H54 (cell line): Measurements from ENCODE around the gene USP12.

Experiments used
- DNase-seq: peaks from one replicate; pipeline ENCODE4 v3.0.0; 2011; ENCODE audit warnings: low spot score, mixed read lengths; ENCODE audit not compliant: insufficient read length
- FAIRE-seq: peaks from 3 replicates; lab custom pipeline; 2011; peaks lifted over from hg19 to GRCh38; lab: Jason Lieb, UNC
- POLR2A ChIP-seq: IDR thresholded peaks from 2 replicates; pipeline ENCODE4 v1.6.1; 2011; ENCODE audit warnings: low read depth, mild to moderate bottlenecking, low read length

The USP12 gene

DNA sequence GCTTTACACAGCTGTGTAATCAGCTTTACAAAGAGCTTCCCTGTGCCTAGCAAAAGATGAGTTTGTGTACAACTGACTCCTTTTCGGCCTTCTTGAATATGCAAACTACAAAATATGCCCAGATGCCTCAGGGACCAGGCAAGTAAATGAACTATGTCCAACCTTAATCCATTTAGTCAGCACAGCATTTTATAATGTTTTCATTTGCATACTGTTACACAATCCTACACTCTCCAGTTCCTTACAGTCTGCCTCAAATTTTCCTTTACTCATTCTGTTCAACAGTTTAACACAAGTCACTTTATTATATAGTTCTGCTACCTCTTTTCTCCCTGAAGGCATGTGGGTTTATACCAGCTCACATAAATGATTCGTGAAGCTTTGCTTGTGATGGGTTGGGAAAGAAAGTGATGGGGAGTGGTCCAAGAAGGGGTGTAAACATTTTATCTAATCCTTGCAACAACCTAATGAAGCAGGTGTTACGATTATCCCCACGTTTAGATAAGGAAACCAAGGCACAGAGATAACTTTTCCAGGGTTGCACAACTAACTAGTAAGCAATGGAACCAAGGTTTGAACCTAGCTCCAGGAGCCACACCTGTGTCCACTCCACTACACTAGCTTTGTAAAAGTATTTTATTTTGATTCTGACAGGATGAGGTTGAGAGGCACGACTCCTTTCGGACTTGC, 3.3 kb upstream of the USP12 start:
- TF ChIP-seq POLR2A: no peak
- DNase-seq (no peak), FAIRE-seq (no peak)

DNA sequence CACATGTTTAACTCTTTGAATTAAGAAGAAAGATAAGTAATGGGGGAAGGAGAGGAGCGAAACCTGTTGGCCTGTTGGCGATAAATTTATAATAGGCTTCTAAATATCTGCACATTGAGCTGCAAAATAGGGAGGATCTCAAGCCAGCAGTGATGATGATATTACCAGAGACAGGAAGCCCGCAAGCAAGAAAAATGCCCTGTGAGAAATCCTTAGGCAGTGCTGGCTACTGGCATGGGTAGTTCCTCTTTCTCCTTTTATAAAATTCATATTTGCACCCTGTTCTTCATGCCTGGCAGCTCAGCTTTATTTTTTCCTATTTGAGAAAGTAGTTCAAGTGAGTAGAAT, 858 bp upstream of the USP12 start:
- no peak for DNase-seq
- TF ChIP-seq POLR2A: no peak
- FAIRE-seq: no peak

DNA sequence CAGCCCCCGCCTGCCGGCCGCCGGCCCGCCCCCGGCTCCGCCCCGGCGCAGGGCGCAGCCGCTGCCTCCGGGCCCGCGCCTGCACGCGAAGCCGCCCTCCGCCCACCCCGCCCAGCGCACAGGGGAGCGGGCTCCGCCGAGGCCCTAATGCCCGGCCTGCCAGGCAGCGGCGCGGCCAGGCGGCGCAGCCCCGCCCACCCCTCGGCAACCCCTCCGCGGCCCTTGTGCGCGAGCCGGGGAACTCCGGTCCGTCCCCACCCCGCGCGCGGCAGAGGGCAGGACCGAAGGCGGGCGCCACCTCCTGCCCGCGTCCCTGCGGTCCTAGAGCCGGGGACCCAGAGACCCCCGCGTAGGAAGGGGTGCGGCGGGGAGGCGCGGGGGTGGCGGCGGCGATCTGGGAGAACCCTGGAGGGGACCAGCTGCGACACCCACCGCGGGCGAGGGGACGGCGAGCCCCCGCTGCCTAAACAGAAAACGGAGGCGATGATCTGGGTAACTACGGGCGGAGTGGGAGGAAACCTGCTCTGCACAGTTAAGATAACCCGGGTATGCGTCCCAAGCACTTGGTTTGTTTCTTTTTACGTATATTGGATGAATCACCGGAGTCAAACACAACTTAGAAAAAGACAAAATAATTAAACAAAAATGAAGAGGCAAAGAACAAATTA, 350 bp upstream of the USP12 start:
- TF ChIP-seq POLR2A: no peak
- FAIRE-seq: no peak
- DNase-seq: peak; percentile 74

DNA sequence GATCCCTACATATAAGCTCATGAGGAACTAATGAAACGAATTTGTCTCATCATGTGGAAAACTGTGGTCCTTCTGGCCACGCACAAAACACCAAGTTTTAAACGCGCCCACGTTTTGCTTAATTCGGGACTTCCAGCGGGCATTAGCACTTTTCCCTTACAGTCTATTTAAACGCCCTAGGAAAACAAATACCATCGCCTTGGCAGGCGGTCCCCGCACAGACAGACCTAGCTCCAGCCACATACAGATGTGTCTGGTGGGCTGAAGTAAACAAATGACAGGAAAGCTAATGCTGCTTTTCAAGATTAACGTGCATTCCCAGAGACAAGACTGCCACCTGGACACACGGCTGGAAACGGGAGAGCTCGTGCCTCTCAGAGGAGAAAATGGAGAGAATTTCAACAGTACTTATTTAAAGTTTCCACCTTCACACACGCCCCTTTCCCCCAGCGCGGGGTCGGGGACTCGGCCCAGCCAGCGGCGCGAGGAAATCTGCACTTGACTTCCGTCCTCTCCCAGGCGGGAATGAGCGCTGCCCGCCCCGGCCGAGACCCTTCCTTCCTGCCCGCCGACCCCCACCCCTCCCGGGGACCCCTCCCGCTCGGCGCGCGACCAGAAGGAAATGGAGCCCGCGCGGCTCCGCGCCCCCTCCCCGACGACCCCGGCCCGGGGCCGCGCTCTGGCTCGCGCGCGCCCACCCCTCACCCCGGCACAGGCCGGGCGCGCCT, 931 bp downstream of the USP12 start:
- FAIRE-seq (no peak), DNase-seq (no peak)
- TF ChIP-seq POLR2A: no peak

DNA sequence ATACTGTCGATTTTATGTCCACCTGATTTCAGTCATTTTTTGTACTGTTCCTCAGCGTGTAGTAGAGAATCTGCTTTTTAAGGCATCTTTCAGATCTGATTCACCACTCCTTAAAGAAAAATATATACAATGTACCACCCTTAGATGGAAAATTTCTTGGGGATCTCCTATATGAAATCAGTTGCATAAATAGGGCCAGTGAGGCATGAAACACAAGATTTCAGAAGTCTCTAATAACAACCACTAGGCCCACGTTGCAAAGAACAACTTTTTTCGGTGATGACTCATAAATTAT, 1.4 kb downstream of the USP12 start:
- DNase-seq: no peak
- TF ChIP-seq POLR2A: no peak
- FAIRE-seq: no peak

DNA sequence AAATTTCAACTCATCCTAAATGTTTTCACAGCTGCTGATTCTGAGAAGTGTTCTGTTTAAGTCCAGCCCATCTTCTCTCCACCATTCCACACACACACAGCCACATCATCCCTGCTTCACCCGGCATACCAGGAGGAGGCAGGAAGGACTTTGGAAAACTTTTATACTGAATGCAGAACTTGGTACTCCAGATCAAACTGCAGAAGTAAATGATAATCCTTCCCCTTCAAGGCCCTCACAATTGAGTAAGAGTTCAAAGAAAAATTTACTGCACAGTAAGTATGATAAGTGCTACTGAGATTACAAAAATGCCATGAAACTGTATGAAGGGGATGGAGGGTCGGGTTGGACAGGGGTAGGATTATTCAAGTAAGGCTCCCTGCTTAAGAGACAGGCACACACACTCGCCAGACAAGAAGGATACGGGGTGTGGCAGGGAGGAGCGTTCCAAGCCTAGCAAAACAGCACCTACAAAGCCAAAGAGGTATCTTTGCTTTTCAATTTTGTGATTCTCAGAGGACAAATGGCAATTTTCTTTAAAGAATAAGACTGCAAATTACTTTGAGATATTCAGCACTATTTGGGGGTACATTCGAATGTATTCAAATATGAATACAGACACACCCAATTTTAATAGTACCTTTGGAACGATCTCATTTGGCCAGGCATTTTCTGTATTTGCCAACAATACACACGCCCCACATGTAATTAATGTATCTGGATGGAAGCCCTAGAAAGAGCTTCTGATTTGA, 2.5 kb downstream of the USP12 start:
- TF ChIP-seq POLR2A: no peak
- no peak for DNase-seq
- no peak for FAIRE-seq

DNA sequence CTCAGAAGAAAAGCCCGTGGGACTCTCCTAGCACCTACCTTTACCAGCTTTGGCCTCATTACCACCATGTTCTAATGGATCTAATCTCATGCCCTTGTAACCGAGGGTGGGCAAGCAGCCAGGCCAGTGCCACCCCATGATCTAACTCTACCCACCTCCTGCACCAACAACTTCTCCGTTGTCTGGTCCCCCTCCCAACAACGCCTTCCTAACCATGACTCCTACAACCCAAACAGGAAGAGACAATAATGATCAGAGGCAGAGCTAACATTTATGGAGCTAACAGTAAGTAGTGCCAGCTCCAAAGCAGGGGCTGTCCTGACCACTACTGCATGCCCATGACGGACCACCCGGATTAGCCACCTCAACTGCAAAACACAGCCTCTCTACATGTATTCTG, 3.5 kb downstream of the USP12 start:
- no peak for FAIRE-seq
- no peak for TF ChIP-seq POLR2A
- no peak for DNase-seq

DNA sequence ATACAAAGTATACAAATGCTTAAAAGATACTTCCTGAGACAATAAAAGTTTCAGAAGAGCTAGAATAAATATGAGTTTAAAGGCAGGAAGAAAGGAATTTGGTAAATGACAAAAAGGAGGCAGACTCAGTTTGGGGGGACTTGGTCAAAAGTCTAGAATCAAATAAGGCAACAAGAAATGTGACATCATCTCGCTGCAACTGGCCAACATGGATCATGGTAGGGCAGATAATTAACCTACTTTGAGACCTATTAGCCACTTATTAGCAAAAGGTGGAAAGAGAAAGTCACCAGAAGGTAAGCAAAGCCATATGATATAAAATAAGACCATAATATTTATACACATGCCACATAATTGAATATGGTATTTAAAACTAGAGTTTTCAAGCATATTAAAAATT, 5.3 kb downstream of the USP12 start:
- no peak for FAIRE-seq
- TF ChIP-seq POLR2A: no peak
- DNase-seq: no peak

DNA sequence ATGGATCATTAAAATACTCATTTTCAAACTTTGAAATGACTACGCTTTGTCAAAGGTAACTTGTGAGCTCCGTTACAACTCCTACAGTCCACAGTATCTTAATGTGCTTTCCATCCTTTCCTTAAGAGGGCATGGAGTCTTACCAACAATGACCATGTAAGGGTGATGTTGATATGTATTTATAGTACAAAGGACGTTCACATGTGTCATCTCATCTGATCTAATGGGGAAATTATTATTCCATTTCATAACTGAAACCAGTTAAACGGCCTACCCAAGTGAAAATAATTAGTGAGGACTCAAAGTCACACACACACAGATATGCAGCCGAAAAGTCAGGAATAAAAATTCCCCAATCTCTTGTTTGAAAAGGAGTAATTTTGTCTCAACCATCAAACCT, 9.6 kb downstream of the USP12 start:
- DNase-seq (no peak), FAIRE-seq (no peak)
- TF ChIP-seq POLR2A: no peak

DNA sequence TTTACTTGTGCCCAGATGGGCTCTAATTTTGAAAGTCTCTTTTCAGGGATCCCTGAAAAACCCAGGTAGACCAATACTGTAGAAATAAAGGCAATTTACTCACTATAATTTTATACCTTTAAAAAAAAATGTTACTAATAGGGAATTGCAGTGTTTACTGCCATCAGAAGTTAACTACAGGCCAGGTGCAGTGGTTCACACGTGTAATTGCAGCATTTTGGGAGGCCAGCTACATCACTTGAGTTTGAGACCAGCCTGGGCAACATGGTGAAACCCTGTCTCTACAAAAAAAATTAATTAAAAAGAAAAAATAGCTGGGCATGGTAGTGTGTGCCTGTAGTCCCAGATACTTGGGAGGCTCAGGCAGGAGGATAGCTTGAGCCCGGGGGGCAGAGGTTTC, 10.2 kb downstream of the USP12 start:
- TF ChIP-seq POLR2A: no peak
- no peak for FAIRE-seq
- DNase-seq: no peak

DNA sequence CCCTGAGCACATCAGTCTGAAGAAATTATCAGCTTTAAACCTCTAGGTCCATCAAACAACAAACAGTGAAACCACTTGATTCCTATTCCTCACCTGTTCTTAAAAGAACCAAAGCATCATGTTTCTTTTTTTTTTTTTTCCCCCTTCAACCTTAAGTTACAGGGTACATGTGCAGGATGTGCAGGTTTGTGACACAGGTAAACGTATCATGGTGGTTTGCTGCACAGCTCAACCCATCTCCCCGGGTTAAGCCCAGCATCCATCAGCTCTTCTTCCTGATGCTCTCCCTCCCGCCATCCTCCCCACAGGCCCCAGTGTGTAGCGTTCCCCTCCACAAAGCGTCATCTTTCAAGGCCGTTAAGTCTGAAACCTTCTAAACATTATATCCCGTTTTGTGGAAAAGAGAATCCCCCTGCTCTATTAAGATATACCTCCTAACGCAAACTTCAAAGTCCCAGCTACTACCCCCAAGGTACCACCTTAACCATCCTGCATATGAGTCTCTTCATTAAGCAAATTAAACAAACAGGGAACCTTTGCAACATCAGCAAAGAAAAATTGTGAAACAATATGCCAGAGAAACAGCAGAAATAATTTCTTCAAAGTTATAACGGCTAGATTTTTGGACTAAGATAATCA, 10.8 kb downstream of the USP12 start:
- DNase-seq: no peak
- FAIRE-seq: no peak
- TF ChIP-seq POLR2A: no peak

DNA sequence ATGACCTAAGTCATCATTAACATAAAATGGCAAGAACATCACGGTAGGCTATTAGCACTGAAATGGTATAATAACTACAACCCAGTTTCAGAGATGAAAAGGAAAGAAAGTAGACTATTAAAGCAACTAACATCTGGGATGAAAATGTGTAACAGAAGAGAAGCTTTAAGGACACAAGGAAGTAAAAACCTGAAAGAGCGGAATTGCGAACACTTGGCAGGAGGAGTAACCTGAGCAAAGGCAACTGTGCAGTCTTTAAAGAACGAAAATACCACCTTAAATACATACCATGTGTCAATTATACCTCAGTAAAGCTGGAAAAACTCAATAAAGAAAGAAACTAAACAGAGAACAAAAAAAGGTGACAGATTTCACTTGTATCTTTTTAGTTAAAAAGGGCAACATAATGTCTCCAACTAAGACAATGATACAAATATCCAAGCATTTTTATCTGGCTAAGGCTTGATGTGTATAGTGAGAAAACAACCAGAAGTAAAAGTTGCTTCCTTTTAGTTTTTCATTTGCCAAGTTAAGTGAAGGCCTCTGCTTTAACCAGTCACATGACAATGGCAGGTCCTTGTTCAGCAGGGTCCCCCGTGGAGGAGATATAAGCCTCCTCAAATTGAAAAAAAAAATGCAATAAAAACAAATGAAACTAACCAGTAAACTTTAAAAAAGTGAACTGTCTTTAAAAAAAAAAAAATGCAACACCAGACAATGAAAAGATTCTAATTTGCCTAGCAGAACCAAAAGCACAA, 11.6 kb downstream of the USP12 start:
- FAIRE-seq (no peak), DNase-seq (no peak)
- TF ChIP-seq POLR2A: no peak

DNA sequence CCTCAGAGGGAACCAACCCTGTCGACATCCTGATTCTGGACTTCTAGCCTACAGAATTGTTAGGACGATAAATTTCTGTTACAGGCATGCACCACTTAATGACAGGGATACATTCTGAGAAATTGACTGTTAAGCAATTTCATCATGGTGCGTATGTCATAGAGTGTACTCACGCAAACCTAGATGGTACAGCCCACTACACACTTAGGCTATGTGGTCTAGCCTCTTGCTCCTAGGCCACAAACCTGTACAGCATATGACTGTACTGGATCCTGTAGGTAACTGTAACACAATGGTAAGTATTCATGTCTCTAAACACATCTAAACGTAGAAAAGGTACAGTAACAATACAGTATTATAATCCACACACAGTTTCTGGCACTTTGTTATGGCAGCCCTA, 13.3 kb downstream of the USP12 start:
- DNase-seq (no peak), FAIRE-seq (no peak)
- TF ChIP-seq POLR2A: no peak
